NCI-H748 treated with DMSO at 0.1 percent for 48 hours (cell line): ENCODE measurements around the gene BBS12.
A peak's percentile ranks its signal among the peaks of the same experiment; 100 is the strongest.
"Not testable (repeated sequence)": the region's sequence is repeated elsewhere in the genome, so short reads cannot be mapped to it uniquely, and the experiment has no call there.

Source experiments
- DNase-seq: peaks from one replicate; lab custom pipeline; 2025; lab: John Stamatoyannopoulos, UW

Gene BBS12

GRCh38 chr4:122765692-122766352 is 33.3 kb downstream of the BBS12 start:
- no peak for DNase-seq

DNA sequence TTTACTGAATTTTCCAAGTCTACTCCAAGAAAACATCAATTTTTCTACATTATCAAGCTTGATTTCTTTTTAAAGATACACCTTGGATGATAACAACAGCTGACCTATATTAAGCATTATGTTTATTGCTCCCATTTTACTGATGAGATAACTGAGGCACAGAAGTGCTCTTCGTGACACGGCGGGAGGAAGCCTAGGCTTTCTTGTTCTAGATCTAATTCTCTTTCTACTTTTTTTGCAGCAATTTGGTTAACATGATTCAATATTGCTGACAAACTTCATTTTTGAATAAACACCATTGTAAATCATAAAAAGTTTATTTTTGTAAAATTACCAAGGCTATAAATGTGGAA is 33.8 kb downstream of the BBS12 start:
- no peak for DNase-seq

DNA sequence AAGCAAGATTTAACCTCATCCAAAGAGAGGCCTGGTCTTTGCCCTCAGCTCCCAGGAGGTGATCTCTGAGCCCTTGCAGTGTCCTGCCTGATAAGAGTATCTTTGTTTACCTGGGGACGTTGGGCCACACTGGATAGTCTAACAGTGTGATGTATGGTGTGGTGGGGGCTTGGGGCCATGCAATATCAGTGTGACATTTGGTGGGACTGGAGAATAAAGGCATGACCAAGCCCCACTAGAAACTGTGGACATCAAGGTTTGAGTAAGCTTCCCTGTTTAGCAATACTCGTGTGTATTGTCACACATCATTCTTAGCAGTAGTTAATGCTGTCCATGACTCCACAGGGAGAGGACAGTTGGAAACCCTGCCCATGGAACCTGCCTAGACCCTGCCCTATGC is 34.4 kb downstream of the BBS12 start:
- no peak for DNase-seq

- no peak for DNase-seq
Measured at GRCh38 chr4:122771724-122772123, 39.2 kb downstream of the BBS12 start.

GRCh38 chr4:122772311-122772710 is 39.8 kb downstream of the BBS12 start:
- DNase-seq: no peak

GRCh38 chr4:122772986-122773385 is 40.5 kb downstream of the BBS12 start:
- no peak for DNase-seq

GRCh38 chr4:122775039-122775438 is 42.5 kb downstream of the BBS12 start:
- DNase-seq: no peak

GRCh38 chr4:122775987-122776836 is 43.7 kb downstream of the BBS12 start:
- no peak for DNase-seq

- DNase-seq: peak; percentile 33
Measured at GRCh38 chr4:122776916-122777315, 44.4 kb downstream of the BBS12 start.

GRCh38 chr4:122777846-122778673 is 45.6 kb downstream of the BBS12 start:
- DNase-seq: no peak

GRCh38 chr4:122781486-122781885 is 49.0 kb downstream of the BBS12 start:
- no peak for DNase-seq

- no peak for DNase-seq
Measured at GRCh38 chr4:122783301-122784215, 51.1 kb downstream of the BBS12 start.

DNA sequence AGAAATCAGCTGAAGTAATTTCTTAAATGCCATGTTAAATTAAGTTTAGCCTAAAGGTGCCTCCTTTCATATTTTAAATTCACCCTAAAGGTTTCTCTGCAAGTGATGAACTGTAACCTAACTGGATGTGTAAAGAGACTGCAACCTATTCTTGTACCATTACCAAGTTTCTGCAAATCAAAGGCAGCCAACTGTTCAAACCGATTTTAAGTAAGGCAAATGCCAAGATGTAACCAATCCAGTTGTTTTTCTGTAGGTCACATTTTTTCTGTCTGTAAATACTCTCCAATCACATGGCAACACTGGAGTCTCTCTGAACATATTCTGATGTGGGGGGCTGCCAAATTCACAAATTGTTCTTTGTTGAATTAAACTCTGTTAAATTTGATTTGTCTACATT is 51.8 kb downstream of the BBS12 start:
- DNase-seq: no peak

DNA sequence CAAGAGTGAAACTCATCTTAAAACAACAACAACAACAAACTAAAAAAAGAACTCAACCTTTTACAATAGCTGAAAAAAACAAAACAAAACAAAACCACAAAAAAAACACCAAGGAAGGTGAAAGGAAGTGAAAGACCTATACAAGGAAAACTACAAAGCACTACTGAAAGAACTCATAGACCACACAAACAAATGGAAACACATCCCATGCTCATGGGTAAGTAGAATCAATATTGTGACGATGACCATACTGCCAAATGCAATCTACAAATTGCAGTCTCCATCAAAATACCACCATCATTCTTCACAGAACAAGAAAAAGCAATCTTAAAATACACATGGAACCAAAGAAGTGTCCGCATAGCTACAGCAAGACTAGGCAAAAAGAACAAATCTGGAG is 52.6 kb downstream of the BBS12 start:
- DNase-seq: no peak

DNA sequence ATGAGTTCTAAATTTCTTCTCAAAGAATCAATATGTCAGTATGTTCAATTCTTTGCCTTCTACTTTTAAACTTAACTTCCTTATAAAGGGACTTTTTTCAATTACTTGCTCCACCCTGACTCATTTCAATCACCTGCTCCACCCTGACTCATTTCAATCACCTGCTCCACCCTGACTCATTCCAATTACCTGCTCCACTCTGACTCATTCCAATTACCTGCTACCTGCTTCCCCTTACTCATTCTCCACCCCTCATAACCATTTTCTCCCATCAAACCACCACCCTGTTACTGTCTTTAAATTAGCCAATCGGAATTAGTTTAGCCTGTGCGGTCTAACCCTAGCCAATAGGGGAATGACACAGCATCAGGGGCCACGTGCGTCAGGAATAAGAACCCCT is 53.8 kb downstream of the BBS12 start:
- not testable (repeated sequence) for DNase-seq

- not testable (repeated sequence) for DNase-seq
Measured at GRCh38 chr4:122786920-122787319, 54.4 kb downstream of the BBS12 start.

DNA sequence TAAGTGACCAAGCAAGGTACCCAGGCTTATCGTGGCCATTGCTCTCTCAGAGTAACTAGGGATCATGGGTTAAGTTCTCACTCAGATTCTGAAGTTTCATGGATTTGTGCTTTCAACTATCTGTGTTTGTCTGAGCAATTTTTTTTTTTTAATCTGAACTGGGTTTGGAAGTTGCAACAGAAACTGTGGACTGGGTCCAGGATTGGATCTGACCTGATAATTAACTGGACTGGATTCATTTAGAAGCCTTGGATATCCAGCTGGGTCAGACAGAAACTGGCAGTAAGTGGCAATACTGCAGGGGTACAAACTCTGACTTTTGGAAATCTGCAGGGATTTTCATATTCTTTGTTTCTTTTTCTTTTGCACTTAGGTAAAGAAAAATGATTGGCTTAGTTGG is 55.4 kb downstream of the BBS12 start:
- DNase-seq: no peak

- DNase-seq: no peak
Measured at GRCh38 chr4:122788935-122789334, 56.4 kb downstream of the BBS12 start.

DNA sequence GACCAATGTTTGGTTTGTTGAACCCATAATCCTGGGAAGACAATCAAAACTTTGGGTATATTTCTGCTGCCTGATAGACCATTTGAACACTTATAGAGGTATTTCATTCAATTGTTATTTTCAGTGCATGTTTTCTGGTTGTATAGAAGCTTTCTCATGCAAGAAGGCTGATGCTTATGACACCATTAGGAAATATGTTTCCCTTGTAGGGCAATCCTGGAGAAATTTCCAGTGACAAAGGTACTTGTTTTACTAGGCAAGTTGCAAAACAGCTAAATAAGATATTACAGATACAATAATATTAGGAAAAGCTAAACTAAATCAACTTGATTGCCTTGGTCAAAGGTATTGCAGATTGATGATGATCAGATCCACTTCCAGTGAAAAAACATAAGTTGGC is 61.3 kb downstream of the BBS12 start:
- no peak for DNase-seq
